Uterus (tissue), 4 donors: ENCODE data around the gene FOXF2. TPM values are rescaled to one million over a fixed set of nuclear protein-coding genes. Genes with fewer than 3 reads are reported as not detected.

ENCODE experiments used
- DNase-seq, 2 donors: peaks; one replicate each; pipeline ENCODE4 v3.0.0-alpha.2; 2019 to 2020
- H3K27ac ChIP-seq, 2 donors: fragments of 200-600 bp; sonication (generic); 1 replicate in 1 of 2; 2 replicates in 1 of 2; pipeline ENCODE4 v1.5.1; 2016 to 2018
- H3K27me3 ChIP-seq, 2 donors: fragments of 200-600 bp; sonication (generic); one replicate each; pipeline ENCODE4 v1.5.1; 2018 to 2019; ENCODE audit warnings: control low read depth in 1 of 2
- H3K36me3 ChIP-seq, 2 donors: fragments of 200-600 bp; sonication (generic); one replicate each; pipeline ENCODE4 v1.5.1; 2019; ENCODE audit warnings: control low read depth in 1 of 2
- H3K4me1 ChIP-seq, 2 donors: fragments of 200-600 bp; sonication (generic); one replicate each; pipeline ENCODE4 v1.5.1; 2018 to 2019; ENCODE audit warnings: control low read depth in 1 of 2
- H3K4me3 ChIP-seq, 2 donors: fragments of 200-600 bp; sonication (generic); 1 replicate in 1 of 2; 2 replicates in 1 of 2; pipeline ENCODE4 v1.5.1; 2018 to 2019; ENCODE audit warnings: mild to moderate bottlenecking in 1 of 2
- H3K9me3 ChIP-seq, 2 donors: fragments of 200-600 bp; sonication (generic); one replicate each; pipeline ENCODE4 v1.5.1; 2019; ENCODE audit warnings: control low read depth in 1 of 2
- POLR2A ChIP-seq, 2 donors: fragments of 450-650 bp; IDR thresholded peaks; one replicate each; pipeline ENCODE4 v1.6.1; 2016; ENCODE audit warnings: antibody characterized with exemption in 2 of 2, mild to moderate bottlenecking in 1 of 2, moderate library complexity in 1 of 2
- intact Hi-C: fragments of 100-400 bp; cut with DNase I; formaldehyde crosslinking; loops from one replicate; pipeline ENCODE4 v1.15.1; 2023; ENCODE audit warnings: low total_unique reads
- total RNA-seq, 4 donors: library from RNA; depleted of rRNA in 3 of 4; stranded (reverse); fragments of >200 nt in 3 of 4; gene quantifications; one replicate each; pipeline versions ENCODE4 v1.1.0 to v1.2.4, GENCODE V29; 2014 to 2023
- TF ChIP-seq, protein P1 (sequence below), 4 experiments: fragments of 200-600 bp in 2 of 4; fragments of 450-650 bp in 2 of 4; sonication (generic) in 2 of 4; IDR thresholded peaks; one replicate each; pipeline ENCODE4 v1.5.1; 2016 to 2019; ENCODE audit warnings: antibody characterized with exemption in 4 of 4, mild to moderate bottlenecking in 2 of 4, moderate library complexity in 1 of 4
- donor health status: DM: yes; HTN: yes; CAD: no.

The FOXF2 gene
- total RNA-seq, 4 donors from 2014 or later = not detected

GRCh38 chr6:1416820-1417219 is 27.4 kb downstream of the FOXF2 start:
- no peak overlapping the region for H3K27ac ChIP-seq
- H3K4me1 ChIP-seq = no peaks in the 10 kb centered on the region
- H3K4me3 ChIP-seq = no peak overlapping the region
- H3K36me3 ChIP-seq = no peaks in the 10 kb centered on the region
- no peak for DNase-seq
- H3K9me3 ChIP-seq = no peaks in the 10 kb centered on the region
- no peaks in the 10 kb centered on the region for H3K27me3 ChIP-seq
- intact Hi-C loops = no loop called here
- TF ChIP-seq, protein P1, sequence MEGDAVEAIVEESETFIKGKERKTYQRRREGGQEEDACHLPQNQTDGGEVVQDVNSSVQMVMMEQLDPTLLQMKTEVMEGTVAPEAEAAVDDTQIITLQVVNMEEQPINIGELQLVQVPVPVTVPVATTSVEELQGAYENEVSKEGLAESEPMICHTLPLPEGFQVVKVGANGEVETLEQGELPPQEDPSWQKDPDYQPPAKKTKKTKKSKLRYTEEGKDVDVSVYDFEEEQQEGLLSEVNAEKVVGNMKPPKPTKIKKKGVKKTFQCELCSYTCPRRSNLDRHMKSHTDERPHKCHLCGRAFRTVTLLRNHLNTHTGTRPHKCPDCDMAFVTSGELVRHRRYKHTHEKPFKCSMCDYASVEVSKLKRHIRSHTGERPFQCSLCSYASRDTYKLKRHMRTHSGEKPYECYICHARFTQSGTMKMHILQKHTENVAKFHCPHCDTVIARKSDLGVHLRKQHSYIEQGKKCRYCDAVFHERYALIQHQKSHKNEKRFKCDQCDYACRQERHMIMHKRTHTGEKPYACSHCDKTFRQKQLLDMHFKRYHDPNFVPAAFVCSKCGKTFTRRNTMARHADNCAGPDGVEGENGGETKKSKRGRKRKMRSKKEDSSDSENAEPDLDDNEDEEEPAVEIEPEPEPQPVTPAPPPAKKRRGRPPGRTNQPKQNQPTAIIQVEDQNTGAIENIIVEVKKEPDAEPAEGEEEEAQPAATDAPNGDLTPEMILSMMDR (IDR thresholded peaks at IDR 0.05) = no peak

DNA sequence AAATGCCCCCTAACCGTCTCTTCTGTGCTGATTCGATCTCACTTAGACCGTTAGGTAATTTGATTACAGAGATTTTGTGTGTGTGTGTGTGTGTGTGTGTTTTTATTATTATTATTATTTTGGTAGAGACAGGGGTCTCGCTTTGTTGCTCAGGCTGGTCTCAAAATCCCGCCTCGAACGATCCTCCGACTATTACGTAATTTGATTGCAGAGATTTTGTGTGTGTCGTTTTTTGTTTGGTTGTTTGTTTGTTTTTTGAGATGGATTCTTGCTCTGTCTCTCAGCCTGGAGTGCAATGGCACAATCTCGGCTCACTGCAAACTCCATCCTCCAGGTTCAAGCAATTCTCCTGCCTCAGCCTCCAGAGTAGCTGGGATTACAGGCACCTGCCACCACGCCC is 28.3 kb downstream of the FOXF2 start:
- no peaks in the 10 kb centered on the region for H3K9me3 ChIP-seq
- no peaks in the 10 kb centered on the region for H3K4me1 ChIP-seq
- H3K27me3 ChIP-seq = no peaks in the 10 kb centered on the region
- intact Hi-C loops = no loop called here
- TF ChIP-seq, protein P1 (IDR thresholded peaks at IDR 0.05) = no peak
- no peak for TF ChIP-seq POLR2A (IDR thresholded peaks at IDR 0.05)
- no peak for DNase-seq
- no peak overlapping the region for H3K27ac ChIP-seq
- no peak overlapping the region for H3K4me3 ChIP-seq
- no peaks in the 10 kb centered on the region for H3K36me3 ChIP-seq

- no peaks in the 10 kb centered on the region for H3K9me3 ChIP-seq
- H3K4me1 ChIP-seq = no peaks in the 10 kb centered on the region
- no peak for TF ChIP-seq POLR2A (IDR thresholded peaks at IDR 0.05)
- TF ChIP-seq, protein P1 (IDR thresholded peaks at IDR 0.05) = no peak
- H3K27me3 ChIP-seq = no peaks in the 10 kb centered on the region
- intact Hi-C loops = no loop called here
- H3K27ac ChIP-seq = no peak overlapping the region
- no peaks in the 10 kb centered on the region for H3K36me3 ChIP-seq
- DNase-seq = no peak
- H3K4me3 ChIP-seq = no peak overlapping the region
Observed at GRCh38 chr6:1418471-1419191, 29.3 kb downstream of the FOXF2 start.

DNA sequence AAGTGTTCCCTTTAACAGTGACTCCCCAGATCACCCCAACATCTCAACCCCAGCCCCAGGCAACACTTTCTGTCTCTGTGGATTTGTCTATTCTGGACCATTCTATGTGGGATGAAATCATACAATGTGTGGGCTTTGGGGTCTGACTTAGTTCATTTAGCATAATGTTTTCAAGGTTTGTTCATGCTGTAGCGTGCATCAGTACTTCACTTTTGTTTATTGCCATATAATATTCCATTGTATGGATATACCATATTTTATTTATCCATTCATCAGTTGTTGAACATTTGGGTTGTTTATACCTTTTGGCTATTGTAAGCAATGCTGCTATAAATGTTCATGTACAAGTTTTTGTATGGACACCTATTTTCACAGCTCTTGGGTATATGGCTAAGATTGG is 31.0 kb downstream of the FOXF2 start:
- no peak for TF ChIP-seq POLR2A (IDR thresholded peaks at IDR 0.05)
- TF ChIP-seq, protein P1 (IDR thresholded peaks at IDR 0.05) = no peak
- no peaks in the 10 kb centered on the region for H3K9me3 ChIP-seq
- no peak for DNase-seq
- H3K4me3 ChIP-seq = no peak overlapping the region
- no peak overlapping the region for H3K27ac ChIP-seq
- no peaks in the 10 kb centered on the region for H3K27me3 ChIP-seq
- intact Hi-C loops = no loop called here
- H3K36me3 ChIP-seq = no peaks in the 10 kb centered on the region
- no peaks in the 10 kb centered on the region for H3K4me1 ChIP-seq

DNA sequence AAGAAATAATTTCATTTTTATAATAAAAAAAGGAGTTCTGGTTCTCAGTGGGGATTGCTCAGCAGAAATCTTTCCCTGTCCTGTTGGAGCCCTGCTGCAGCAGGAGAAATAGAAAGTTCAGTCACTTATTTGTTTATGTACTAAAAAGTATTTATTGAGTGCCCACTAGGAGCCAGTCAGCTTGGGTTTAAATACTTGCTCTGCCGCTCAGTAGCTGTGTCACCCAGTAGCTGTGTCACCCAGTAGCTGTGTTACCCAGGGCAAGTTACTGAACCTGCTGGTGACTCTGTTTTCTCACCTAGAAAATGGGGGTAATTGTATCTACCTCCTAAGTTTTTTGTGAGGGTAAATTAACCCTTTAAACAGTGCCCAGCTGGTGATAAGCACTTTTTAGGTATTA is 32.9 kb downstream of the FOXF2 start:
- Histone ChIP-seq H3K4me1 (no peaks in the 10 kb centered on the region), H3K36me3 (no peaks in the 10 kb centered on the region), H3K9me3 (no peaks in the 10 kb centered on the region), H3K4me3 (no peak overlapping the region), H3K27ac (no peak overlapping the region), H3K27me3 (no peaks in the 10 kb centered on the region)
- no peak for DNase-seq
- TF ChIP-seq, protein P1 (IDR thresholded peaks at IDR 0.05) = no peak
- no peak for TF ChIP-seq POLR2A (IDR thresholded peaks at IDR 0.05)
- intact Hi-C loops = no loop called here
